DND-41 (cell line): ENCODE data around the gene ERMARD.

Experiments
- ATAC-seq: fragments of 200-7000 bp; cut with Tn5 transposase; 3 replicates; pipeline ENCODE4 v1.9.1; 2021; ENCODE audit warnings: low read depth; ENCODE audit not compliant: insufficient read depth
- DNase-seq: peaks from one replicate; pipeline ENCODE4 v3.0.0-alpha.2; 2020
- H2AFZ ChIP-seq: 2 replicates; pipeline ENCODE4 v1.6.0; 2012; ENCODE audit warnings: low read depth, low read length
- H3K27ac ChIP-seq: 2 replicates; pipeline ENCODE4 v1.5.1; 2012; ENCODE audit warnings: low read length, inconsistent platforms
- H3K27me3 ChIP-seq: fragments of 200-600 bp; sonication (generic); 2 replicates; pipeline ENCODE4 v1.6.0; 2012; ENCODE audit warnings: low read length, mild to moderate bottlenecking, inconsistent platforms; ENCODE audit not compliant: insufficient read depth, poor library complexity
- H3K36me3 ChIP-seq: 2 replicates; pipeline ENCODE4 v1.5.1; 2012; ENCODE audit warnings: low read length, inconsistent platforms; ENCODE audit not compliant: insufficient read depth
- H3K4me1 ChIP-seq: 2 replicates; pipeline ENCODE4 v1.5.1; 2012; ENCODE audit warnings: mild to moderate bottlenecking, low read length; ENCODE audit not compliant: insufficient read depth
- H3K4me2 ChIP-seq: 2 replicates; pipeline ENCODE4 v1.6.0; 2012; ENCODE audit warnings: mild to moderate bottlenecking, moderate library complexity, low read length, inconsistent platforms; ENCODE audit not compliant: insufficient read depth
- H3K4me3 ChIP-seq, 2 experiments: fragments of 200-600 bp in 1 of 2; shearing (Covaris generic) in 1 of 2; 2 replicates each; pipeline ENCODE4 v1.5.1; 2012 to 2016; ENCODE audit warnings: inconsistent platforms in 2 of 2, low read length in 2 of 2, mild to moderate bottlenecking in 2 of 2, low read depth in 1 of 2, moderate library complexity in 1 of 2
- H3K79me2 ChIP-seq: 2 replicates; pipeline ENCODE4 v1.6.0; 2012; ENCODE audit warnings: low read length, inconsistent platforms; ENCODE audit not compliant: insufficient read depth
- H3K9ac ChIP-seq: 2 replicates; pipeline ENCODE4 v1.6.0; 2012; ENCODE audit warnings: low read depth, mild to moderate bottlenecking, inconsistent platforms, low read length, moderate library complexity
- H3K9me3 ChIP-seq: 2 replicates; pipeline ENCODE4 v1.5.1; 2012; ENCODE audit warnings: low read length, moderate library complexity, mild to moderate bottlenecking, inconsistent platforms; ENCODE audit not compliant: insufficient read depth, severe bottlenecking
- H4K20me1 ChIP-seq: 2 replicates; pipeline ENCODE4 v1.6.0; 2012; ENCODE audit warnings: low read length; ENCODE audit not compliant: insufficient read depth
- CTCF ChIP-seq: IDR thresholded peaks from 2 replicates; pipeline ENCODE4 v1.5.1; 2012; ENCODE audit warnings: borderline replicate concordance, low read length, moderate library complexity, mild to moderate bottlenecking; ENCODE audit not compliant: poor library complexity, severe bottlenecking; ENCODE audit errors: extremely low read depth
- EZH2 ChIP-seq: IDR thresholded peaks from 3 replicates; pipeline ENCODE4 v1.6.1; 2012; ENCODE audit warnings: borderline replicate concordance, low read depth, mild to moderate bottlenecking, moderate library complexity, low read length, inconsistent platforms; ENCODE audit not compliant: severe bottlenecking

ERMARD gene

GRCh38 chr6:169726963-169727362, 24.5 kb upstream of the ERMARD start:
- no peak overlapping the region for H3K4me2 ChIP-seq
- peaks cover 10% of the 10 kb centered on the region for H4K20me1 ChIP-seq
- no peaks in the 10 kb centered on the region; the same call in 1 of the 2 replicates for H3K36me3 ChIP-seq
- TF ChIP-seq CTCF = no peak
- no peak for TF ChIP-seq EZH2
- H3K4me1 ChIP-seq = peaks cover 21% of the 10 kb centered on the region
- ATAC-seq (no peak), DNase-seq (no peak)
- H3K4me3 ChIP-seq = no peak overlapping the region
- H3K79me2 ChIP-seq = peaks cover 17% of the 10 kb centered on the region
- H3K9me3 ChIP-seq = no peaks in the 10 kb centered on the region
- H2AFZ ChIP-seq = no peak overlapping the region
- H3K9ac ChIP-seq = no peak overlapping the region
- no peak overlapping the region for H3K27ac ChIP-seq
- no peaks in the 10 kb centered on the region for H3K27me3 ChIP-seq

- Histone ChIP-seq H3K9me3 (no peaks in the 10 kb centered on the region), H3K4me1 (peaks cover 9% of the 10 kb centered on the region), H3K27me3 (no peaks in the 10 kb centered on the region), H3K36me3 (no peaks in the 10 kb centered on the region), H3K4me2 (no peak overlapping the region), H3K79me2 (no peaks in the 10 kb centered on the region), H4K20me1 (no peaks in the 10 kb centered on the region), H3K4me3 (no peak overlapping the region), H2AFZ (no peak overlapping the region), H3K27ac (no peak overlapping the region), H3K9ac (no peak overlapping the region)
- TF ChIP-seq CTCF (no peak), EZH2 (no peak)
- DNase-seq = no peak
- no peak for ATAC-seq
Measured at GRCh38 chr6:169729961-169730360, 21.5 kb upstream of the ERMARD start.

GRCh38 chr6:169738204-169738975, 13.0 kb upstream of the ERMARD start:
- no peak overlapping the region for H3K4me2 ChIP-seq
- no peaks in the 10 kb centered on the region for H4K20me1 ChIP-seq
- H3K27ac ChIP-seq = no peak overlapping the region
- H3K9me3 ChIP-seq = no peaks in the 10 kb centered on the region
- H3K9ac ChIP-seq = no peak overlapping the region
- no peak overlapping the region for H3K4me3 ChIP-seq
- no peak overlapping the region for H2AFZ ChIP-seq
- no peaks in the 10 kb centered on the region for H3K79me2 ChIP-seq
- peaks cover 3% of the 10 kb centered on the region for H3K27me3 ChIP-seq
- H3K36me3 ChIP-seq = no peaks in the 10 kb centered on the region
- no peaks in the 10 kb centered on the region for H3K4me1 ChIP-seq
- ATAC-seq (no peak), DNase-seq (no peak)
- TF ChIP-seq CTCF (no peak), EZH2 (no peak)
